Measurements from ENCODE around the gene TRIML2. TPM values are rescaled to one million over a fixed set of nuclear protein-coding genes. Genes with fewer than 3 reads are reported as not detected.

TRIML2 gene
- total RNA-seq, 1 experiment from 2014 or later = 102 TPM

DNA sequence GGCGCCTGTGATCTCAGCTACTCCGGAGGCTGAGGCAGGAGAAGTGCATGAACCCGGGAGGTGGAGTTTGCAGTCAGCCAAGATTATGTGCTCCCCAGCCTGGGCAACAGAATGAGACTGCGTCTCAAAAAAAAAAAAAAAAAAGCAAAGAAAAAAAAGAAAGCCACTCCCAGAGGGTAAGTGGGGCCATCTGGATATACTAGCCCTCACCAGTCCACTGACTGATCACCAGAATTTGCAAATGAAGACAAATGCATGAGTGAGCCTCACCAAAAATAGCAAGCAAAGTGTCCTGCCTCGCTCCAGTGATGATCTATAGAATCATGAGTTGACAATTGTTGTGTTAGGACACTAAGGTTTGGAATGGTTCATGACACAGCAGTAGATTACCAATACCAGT, 66.2 kb downstream of the TRIML2 start:
- Histone ChIP-seq H2BK120ac (ENCODE audit: low read depth, low read length, poor library complexity, severe bottlenecking) (no peak overlapping the region), H2BK5ac (ENCODE audit: insufficient read length, low read length) (no peak overlapping the region), H3K4me1 (ENCODE audit: insufficient read depth, low read length) (0 out of 2 replicates have a peak, but pooled peaks cover 2% of the 10 kb centered on the region), H3K4me2 (ENCODE audit: insufficient read depth, insufficient read length, low read length) (no peak overlapping the region), H3K56ac (ENCODE audit: insufficient read length, low read depth, low read length) (no peak overlapping the region), H2BK15ac (ENCODE audit: low read depth, low read length) (no peak overlapping the region), H2BK12ac (ENCODE audit: insufficient read length, low read depth, low read length) (no peak overlapping the region), H3K14ac (ENCODE audit: insufficient read depth, low read length) (no peak overlapping the region), H3K23ac (ENCODE audit: insufficient read length, low read depth, low read length) (no peak overlapping the region), H4K5ac (ENCODE audit: insufficient read length, low read depth, low read length) (no peak overlapping the region), H4K91ac (ENCODE audit: insufficient read length, low read depth, low read length) (no peak overlapping the region), H3K27ac (ENCODE audit: insufficient read length, low read depth, low read length) (no peak overlapping the region), H2BK20ac (ENCODE audit: low read depth, low read length, poor library complexity, severe bottlenecking) (no peak overlapping the region), H3K4ac (ENCODE audit: low read depth, low read length) (no peak overlapping the region), H3K79me1 (ENCODE audit: insufficient read depth, low read depth, low read length, poor library complexity, severe bottlenecking) (no peaks in the 10 kb centered on the region), H4K20me1 (ENCODE audit: control insufficient read depth, insufficient read depth, insufficient read length) (no peaks in the 10 kb centered on the region), H2AK5ac (ENCODE audit: insufficient read length, low read length) (no peak overlapping the region), H4K8ac (replicated peaks; ENCODE audit: insufficient read length, low read depth, low read length) (no peak overlapping the region), H3K18ac (ENCODE audit: insufficient read length, low read depth, low read length) (no peak overlapping the region), H3T11ph (ENCODE audit: low read length) (no peak overlapping the region), H3K23me2 (ENCODE audit: insufficient read length, low read depth, low read length, poor library complexity, severe bottlenecking) (no peaks in the 10 kb centered on the region), H3K79me2 (ENCODE audit: insufficient read depth, low read length) (no peaks in the 10 kb centered on the region; the same call in 1 of the 2 replicates), H3K9ac (ENCODE audit: extremely low read depth, insufficient read length, low read length) (no peak overlapping the region), H2AFZ (ENCODE audit: low read length) (no peak overlapping the region), H3K9me3 (ENCODE audit: control insufficient read depth, low read depth, low read length) (no peaks in the 10 kb centered on the region), H3K27me3 (ENCODE audit: insufficient read depth, low read length) (no peaks in the 10 kb centered on the region)
- no peaks in the 10 kb centered on the region for H3K36me3 Mint-ChIP-seq (ENCODE audit: insufficient read depth in 1 of 3, low read depth in 3 of 3)
- DNase-seq = no peak
- TF ChIP-seq, protein P1, sequence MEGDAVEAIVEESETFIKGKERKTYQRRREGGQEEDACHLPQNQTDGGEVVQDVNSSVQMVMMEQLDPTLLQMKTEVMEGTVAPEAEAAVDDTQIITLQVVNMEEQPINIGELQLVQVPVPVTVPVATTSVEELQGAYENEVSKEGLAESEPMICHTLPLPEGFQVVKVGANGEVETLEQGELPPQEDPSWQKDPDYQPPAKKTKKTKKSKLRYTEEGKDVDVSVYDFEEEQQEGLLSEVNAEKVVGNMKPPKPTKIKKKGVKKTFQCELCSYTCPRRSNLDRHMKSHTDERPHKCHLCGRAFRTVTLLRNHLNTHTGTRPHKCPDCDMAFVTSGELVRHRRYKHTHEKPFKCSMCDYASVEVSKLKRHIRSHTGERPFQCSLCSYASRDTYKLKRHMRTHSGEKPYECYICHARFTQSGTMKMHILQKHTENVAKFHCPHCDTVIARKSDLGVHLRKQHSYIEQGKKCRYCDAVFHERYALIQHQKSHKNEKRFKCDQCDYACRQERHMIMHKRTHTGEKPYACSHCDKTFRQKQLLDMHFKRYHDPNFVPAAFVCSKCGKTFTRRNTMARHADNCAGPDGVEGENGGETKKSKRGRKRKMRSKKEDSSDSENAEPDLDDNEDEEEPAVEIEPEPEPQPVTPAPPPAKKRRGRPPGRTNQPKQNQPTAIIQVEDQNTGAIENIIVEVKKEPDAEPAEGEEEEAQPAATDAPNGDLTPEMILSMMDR (conservative IDR thresholded peaks at IDR 0.05) = no peak
- no CpG with 5 or more reads among the region's 5 CpGs for WGBS (ENCODE audit: extremely low coverage, insufficient read length, low lambda C conversion rate)
- H3K27ac Mint-ChIP-seq = no peak overlapping the region
- no peak overlapping the region for H3K4me3 Mint-ChIP-seq
- H3K9me3 Mint-ChIP-seq = no peaks in the 10 kb centered on the region
- H3K27me3 Mint-ChIP-seq (ENCODE audit: low read depth) = no peaks in the 10 kb centered on the region; the same call in none of the 2 replicates
- H3K4me1 Mint-ChIP-seq = peaks cover 20 to 23% of the 10 kb centered on the region in 2 experiments
